ENCODE data around the gene CORIN. TPM values are rescaled to one million over a fixed set of nuclear protein-coding genes. Genes with fewer than 3 reads are reported as not detected.

The CORIN gene
- total and polyA plus RNA-seq, 2 experiments from 2014 or later, result not detected

GRCh38 chr4:47876310-47876709, 38.4 kb upstream of the CORIN start:
- Histone ChIP-seq H3K27ac (ENCODE audit: low read depth) (no peak overlapping the region), H3K9me2 (ENCODE audit: insufficient read depth) (no peaks in the 10 kb centered on the region), H3K79me2 (replicated peaks; ENCODE audit: insufficient read depth) (no peaks in the 10 kb centered on the region), H3K27me3 (ENCODE audit: insufficient read depth) (no peaks in the 10 kb centered on the region), H3K4me1 (ENCODE audit: insufficient read depth) (no peaks in the 10 kb centered on the region), H3K36me3 (ENCODE audit: insufficient read depth) (peaks cover 56% of the 10 kb centered on the region), H3K4me3 (no peak overlapping the region), H3K4me2 (no peak overlapping the region), H4K20me1 (replicated peaks; ENCODE audit: insufficient read depth) (no peaks in the 10 kb centered on the region), H3F3A (replicated peaks; ENCODE audit: low read depth) (no peaks in the 10 kb centered on the region), H2AFZ (no peak overlapping the region)
- peaks cover 2% of the 10 kb centered on the region for H3K27me3 Mint-ChIP-seq (ENCODE audit: insufficient read depth, low read depth, poor library complexity)
- no peaks in the 10 kb centered on the region; the same call in 2 of the 3 replicates for H3K9me3 Mint-ChIP-seq
- DNase-seq (ENCODE audit: low spot score) (no peak), ATAC-seq (no peak)
- TF ChIP-seq EZH2 (IDR thresholded peaks at IDR 0.05; ENCODE audit: low read depth, unreplicated experiment) (no peak), NANOG (IDR thresholded peaks at IDR 0.05; ENCODE audit: borderline replicate concordance) (no peak), POLR2AphosphoS5 (IDR thresholded peaks at IDR 0.05; ENCODE audit: low read depth) (no peak), STAT1 (IDR thresholded peaks at IDR 0.05; ENCODE audit: unreplicated experiment) (no peak), ETS1 (IDR thresholded peaks at IDR 0.05) (no peak), JUNB (IDR thresholded peaks at IDR 0.05; ENCODE audit: unreplicated experiment) (no peak), ZNF462 (CRISPR knock-in tag; IDR thresholded peaks at IDR 0.05) (no peak), ZNF114 (CRISPR knock-in tag; IDR thresholded peaks at IDR 0.05) (no peak), EZH2phosphoT487 (IDR thresholded peaks at IDR 0.05; ENCODE audit: unreplicated experiment) (no peak), CTCF (conservative IDR thresholded peaks at IDR 0.05; ENCODE audit: low read depth in 2 of 2) (no peak), CREB1 (CRISPR knock-in tag; IDR thresholded peaks at IDR 0.05; ENCODE audit: low read depth) (no peak), ZNF331 (CRISPR knock-in tag; IDR thresholded peaks at IDR 0.05; ENCODE audit: low read depth) (no peak), REST (IDR thresholded peaks at IDR 0.05; ENCODE audit: unreplicated experiment) (no peak)
- no peak overlapping the region for H3K4me3 Mint-ChIP-seq
- H3K27ac Mint-ChIP-seq, result no peak overlapping the region
- H3K4me1 Mint-ChIP-seq, result no peaks in the 10 kb centered on the region
- peaks cover 69% of the 10 kb centered on the region for H3K36me3 Mint-ChIP-seq (ENCODE audit: low read depth)

Data from GM23338 (cell line).